Breast epithelium (tissue), 3 donors: ENCODE measurements around the gene SGPL1.

Source experiments
- CTCF ChIP-seq, 3 donors: fragments of 450-650 bp; IDR thresholded peaks; one replicate each; pipeline ENCODE4 v1.5.1; 2016 to 2017; ENCODE audit warnings: antibody characterized with exemption in 3 of 3, mild to moderate bottlenecking in 3 of 3, moderate library complexity in 3 of 3
- POLR2A ChIP-seq: fragments of 450-650 bp; IDR thresholded peaks from one replicate; pipeline ENCODE4 v1.6.1; 2016; ENCODE audit warnings: antibody characterized with exemption, mild to moderate bottlenecking, moderate library complexity
- POLR2AphosphoS5 ChIP-seq, 3 donors: sonication (generic); formaldehyde crosslinking; IDR thresholded peaks; one replicate each; pipeline ENCODE4 v1.6.1; 2017; ENCODE audit warnings: antibody characterized with exemption in 3 of 3

GRCh38 chr10:70910486-70911341 lies 95.0 kb downstream of the SGPL1 start:
- TF ChIP-seq CTCF (IDR thresholded peaks at IDR 0.05) (no peak), POLR2A (no peak), POLR2AphosphoS5 (IDR thresholded peaks at IDR 0.05) (no peak)
